OCI-LY1 (cell line): ENCODE data around the gene TRDMT1.

ENCODE experiments used
- H2AFZ ChIP-seq: fragments of 200-600 bp; sonication (generic), shearing (Covaris generic); 2 replicates; pipeline ENCODE4 v1.6.0; 2014; ENCODE audit warnings: antibody characterized with exemption, mild to moderate bottlenecking, low read length
- H3F3A ChIP-seq: fragments of 200-600 bp; sonication (generic), shearing (Covaris generic); 2 replicates; pipeline ENCODE4 v1.6.0; 2014; ENCODE audit warnings: mild to moderate bottlenecking, antibody characterized with exemption, low read length, moderate library complexity; ENCODE audit not compliant: insufficient read depth
- H3K27ac ChIP-seq: fragments of 200-600 bp; sonication (generic); 2 replicates; pipeline ENCODE4 v1.5.1; 2014; ENCODE audit warnings: low read length, mixed run types, mild to moderate bottlenecking, low read depth; ENCODE audit not compliant: poor library complexity, severe bottlenecking
- H3K27me3 ChIP-seq: fragments of 200-600 bp; sonication (generic); 2 replicates; pipeline ENCODE4 v1.6.0; 2014; ENCODE audit warnings: antibody characterized with exemption, mild to moderate bottlenecking, low read length, moderate library complexity; ENCODE audit not compliant: insufficient read depth
- H3K36me3 ChIP-seq: fragments of 200-600 bp; sonication (generic); 2 replicates; pipeline ENCODE4 v1.6.1; 2014; ENCODE audit warnings: mild to moderate bottlenecking, antibody characterized with exemption, low read length, moderate library complexity, mixed read lengths; ENCODE audit not compliant: insufficient read depth
- H3K4me1 ChIP-seq: fragments of 200-600 bp; sonication (generic); 2 replicates; pipeline ENCODE4 v1.5.1; 2014; ENCODE audit warnings: mild to moderate bottlenecking, low read length, moderate library complexity; ENCODE audit not compliant: insufficient read depth, severe bottlenecking
- H3K4me2 ChIP-seq: fragments of 200-600 bp; sonication (generic), shearing (Covaris generic); 2 replicates; pipeline ENCODE4 v1.6.1; 2014; ENCODE audit warnings: low read length
- H3K4me3 ChIP-seq: fragments of 200-600 bp; sonication (generic); 2 replicates; pipeline ENCODE4 v1.5.1; 2014; ENCODE audit warnings: low read length, low read depth, mild to moderate bottlenecking, mixed read lengths; ENCODE audit not compliant: poor library complexity, severe bottlenecking
- H3K79me2 ChIP-seq: fragments of 200-600 bp; shearing (Covaris generic); 2 replicates; pipeline ENCODE4 v1.6.1; 2016; ENCODE audit warnings: mixed run types, low read length, mixed read lengths; ENCODE audit not compliant: insufficient read depth
- H3K9ac ChIP-seq: fragments of 200-600 bp; sonication (generic), shearing (Covaris generic); 2 replicates; pipeline ENCODE4 v1.6.1; 2014; ENCODE audit warnings: mild to moderate bottlenecking, low read length, mixed read lengths
- H3K9me2 ChIP-seq: fragments of 200-600 bp; sonication (generic), shearing (Covaris generic); 2 replicates; pipeline ENCODE4 v1.6.1; 2014; ENCODE audit warnings: low read depth, mild to moderate bottlenecking, low read length, mixed read lengths
- H3K9me3 ChIP-seq: fragments of 200-600 bp; shearing (Covaris generic); 2 replicates; pipeline ENCODE4 v1.6.1; 2014; ENCODE audit warnings: low read length, mixed read lengths
- H4K20me1 ChIP-seq: fragments of 200-600 bp; sonication (generic), shearing (Covaris generic); 2 replicates; pipeline ENCODE4 v1.6.0; 2016; ENCODE audit warnings: mild to moderate bottlenecking, low read length; ENCODE audit not compliant: insufficient read depth
- EZH2 ChIP-seq: fragments of 200-600 bp; sonication (generic), shearing (Covaris generic); IDR thresholded peaks from 2 replicates; pipeline ENCODE4 v1.8.0; 2017; ENCODE audit warnings: borderline replicate concordance, mixed run types, mild to moderate bottlenecking, antibody characterized with exemption, low read length, moderate library complexity, mixed read lengths
- TF ChIP-seq, protein P1 (sequence below): fragments of 200-600 bp; sonication (generic), shearing (Covaris generic); IDR thresholded peaks from 2 replicates; pipeline ENCODE4 v1.5.1; 2017; ENCODE audit warnings: mild to moderate bottlenecking, antibody characterized with exemption, low read length, moderate library complexity, mixed read lengths

The TRDMT1 gene

DNA sequence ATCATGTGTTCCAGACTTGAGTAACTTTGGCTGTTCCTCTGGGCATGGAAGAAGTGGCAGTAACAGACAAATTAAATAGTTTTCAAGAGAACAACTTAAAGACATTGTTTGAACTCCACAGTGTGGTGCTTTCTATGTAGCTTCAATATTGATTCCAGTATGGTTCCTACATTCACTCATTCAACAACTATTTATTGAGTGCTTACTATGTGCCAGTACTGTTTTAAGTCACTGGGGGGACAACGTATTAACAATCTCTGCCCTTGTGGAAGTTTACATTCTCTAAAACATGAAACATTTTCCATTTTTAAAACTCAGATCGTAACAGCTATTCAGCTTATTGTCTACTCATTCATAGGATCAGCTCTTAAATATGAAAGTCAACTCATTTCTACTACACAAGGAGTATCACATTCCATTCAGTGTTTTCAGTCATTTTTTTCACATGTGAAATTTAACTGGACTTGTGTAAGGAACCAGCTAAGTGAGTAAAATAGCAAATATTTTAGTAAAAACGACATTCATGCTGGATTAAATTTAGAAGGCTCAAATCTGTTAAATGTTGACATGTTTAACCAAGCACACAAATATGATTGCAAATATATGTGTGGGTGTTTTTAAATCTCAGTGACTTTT lies 58.3 kb downstream of the TRDMT1 start:
- no peak overlapping the region for H3K4me3 ChIP-seq
- H4K20me1 ChIP-seq: no peaks in the 10 kb centered on the region
- H2AFZ ChIP-seq: no peak overlapping the region
- H3K4me2 ChIP-seq: no peak overlapping the region
- no peak overlapping the region for H3K27ac ChIP-seq
- no peaks in the 10 kb centered on the region for H3K27me3 ChIP-seq
- no peaks in the 10 kb centered on the region for H3K9me3 ChIP-seq
- H3F3A ChIP-seq: no peaks in the 10 kb centered on the region
- no peaks in the 10 kb centered on the region for H3K36me3 ChIP-seq
- TF ChIP-seq, protein P1, sequence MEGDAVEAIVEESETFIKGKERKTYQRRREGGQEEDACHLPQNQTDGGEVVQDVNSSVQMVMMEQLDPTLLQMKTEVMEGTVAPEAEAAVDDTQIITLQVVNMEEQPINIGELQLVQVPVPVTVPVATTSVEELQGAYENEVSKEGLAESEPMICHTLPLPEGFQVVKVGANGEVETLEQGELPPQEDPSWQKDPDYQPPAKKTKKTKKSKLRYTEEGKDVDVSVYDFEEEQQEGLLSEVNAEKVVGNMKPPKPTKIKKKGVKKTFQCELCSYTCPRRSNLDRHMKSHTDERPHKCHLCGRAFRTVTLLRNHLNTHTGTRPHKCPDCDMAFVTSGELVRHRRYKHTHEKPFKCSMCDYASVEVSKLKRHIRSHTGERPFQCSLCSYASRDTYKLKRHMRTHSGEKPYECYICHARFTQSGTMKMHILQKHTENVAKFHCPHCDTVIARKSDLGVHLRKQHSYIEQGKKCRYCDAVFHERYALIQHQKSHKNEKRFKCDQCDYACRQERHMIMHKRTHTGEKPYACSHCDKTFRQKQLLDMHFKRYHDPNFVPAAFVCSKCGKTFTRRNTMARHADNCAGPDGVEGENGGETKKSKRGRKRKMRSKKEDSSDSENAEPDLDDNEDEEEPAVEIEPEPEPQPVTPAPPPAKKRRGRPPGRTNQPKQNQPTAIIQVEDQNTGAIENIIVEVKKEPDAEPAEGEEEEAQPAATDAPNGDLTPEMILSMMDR: no peak
- TF ChIP-seq EZH2: no peak
- no peaks in the 10 kb centered on the region for H3K9me2 ChIP-seq
- no peaks in the 10 kb centered on the region for H3K79me2 ChIP-seq
- H3K9ac ChIP-seq: no peak overlapping the region
- H3K4me1 ChIP-seq: no peaks in the 10 kb centered on the region

DNA sequence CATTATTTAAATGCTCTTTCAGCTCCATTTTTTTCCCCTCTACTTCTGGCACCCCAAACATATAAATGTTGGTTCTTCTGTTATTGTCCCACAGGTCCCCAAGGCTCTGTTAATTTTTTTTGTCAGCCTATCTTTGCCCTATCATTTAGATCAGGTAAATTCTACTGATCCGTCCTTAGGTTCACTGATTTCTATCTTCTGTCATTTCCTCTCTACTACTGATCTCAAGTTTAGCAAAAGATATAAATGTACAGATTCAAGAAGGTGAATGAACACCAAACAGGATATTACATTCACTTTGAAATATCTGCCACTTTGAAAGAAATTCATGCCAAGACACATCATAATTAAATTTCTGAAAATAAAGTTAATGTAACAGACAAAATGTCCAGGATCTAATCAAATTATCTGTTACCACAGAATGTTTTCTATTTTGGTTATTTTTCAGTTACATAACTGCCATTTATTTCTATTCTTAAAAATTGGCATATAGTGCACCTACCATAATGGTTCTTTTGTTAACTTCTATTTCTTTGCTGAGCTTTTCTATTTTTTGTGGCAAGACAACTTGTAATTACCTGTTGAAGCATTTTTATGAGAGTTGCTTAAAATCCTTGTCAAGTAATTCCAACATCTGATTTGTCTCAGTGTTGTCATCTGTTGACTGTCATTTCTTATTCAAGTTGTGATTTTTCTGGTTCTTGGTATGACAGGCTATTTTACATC lies 59.8 kb downstream of the TRDMT1 start:
- TF ChIP-seq EZH2: no peak
- TF ChIP-seq, protein P1: no peak

DNA sequence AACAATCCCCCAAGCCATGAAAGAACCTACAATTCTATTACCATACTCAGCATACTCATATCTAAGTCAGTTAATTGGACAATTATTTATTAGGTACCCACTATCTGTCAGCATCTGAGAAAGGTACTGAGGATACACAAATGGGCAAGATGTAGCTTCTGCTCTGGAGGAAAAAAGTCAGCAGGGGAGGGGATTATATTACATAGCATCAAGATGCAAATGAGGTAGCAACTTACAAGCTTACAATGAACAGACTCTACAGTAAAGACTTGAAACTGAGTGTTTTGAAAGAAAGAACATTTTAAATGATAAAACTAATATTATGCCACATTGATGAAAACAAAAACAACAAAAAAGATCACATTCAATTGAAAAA lies 61.1 kb downstream of the TRDMT1 start:
- Histone ChIP-seq H3K9me2 (no peaks in the 10 kb centered on the region), H3K9ac (no peak overlapping the region)
- TF ChIP-seq, protein P1: no peak
- no peak for TF ChIP-seq EZH2

More for the DNA sequence above, 59.8 kb downstream of the TRDMT1 start:
- Histone ChIP-seq H3K79me2 (no peaks in the 10 kb centered on the region), H3K36me3 (no peaks in the 10 kb centered on the region), H2AFZ (no peak overlapping the region), H3K9me3 (no peaks in the 10 kb centered on the region), H3K4me1 (no peaks in the 10 kb centered on the region), H4K20me1 (no peaks in the 10 kb centered on the region), H3K27ac (no peak overlapping the region), H3K27me3 (no peaks in the 10 kb centered on the region), H3F3A (no peaks in the 10 kb centered on the region), H3K4me3 (no peak overlapping the region), H3K4me2 (no peak overlapping the region), H3K9ac (no peak overlapping the region), H3K9me2 (no peaks in the 10 kb centered on the region)

More for the DNA sequence above, 61.1 kb downstream of the TRDMT1 start:
- no peak overlapping the region for H3K27ac ChIP-seq
- H2AFZ ChIP-seq: no peak overlapping the region
- H3K4me1 ChIP-seq: no peaks in the 10 kb centered on the region
- no peaks in the 10 kb centered on the region for H3K27me3 ChIP-seq
- H3K4me3 ChIP-seq: no peak overlapping the region
- H3K9me3 ChIP-seq: no peaks in the 10 kb centered on the region
- H4K20me1 ChIP-seq: no peaks in the 10 kb centered on the region
- no peak overlapping the region for H3K4me2 ChIP-seq
- H3K79me2 ChIP-seq: no peaks in the 10 kb centered on the region
- no peaks in the 10 kb centered on the region for H3F3A ChIP-seq
- no peaks in the 10 kb centered on the region for H3K36me3 ChIP-seq
